SU-DHL-6 (cell line): ENCODE results near the gene LRRC17.
"Not testable (repeated sequence)": the region's sequence is repeated elsewhere in the genome, so short reads cannot be mapped to it uniquely, and the experiment has no call there.

Experiments
- H2AFZ ChIP-seq: fragments of 200-600 bp; sonication (generic); 2 replicates; pipeline ENCODE4 v1.6.1; 2014; ENCODE audit warnings: low read depth, mild to moderate bottlenecking, moderate library complexity, mixed read lengths, antibody characterized with exemption, low read length; ENCODE audit not compliant: severe bottlenecking
- H3F3A ChIP-seq: fragments of 200-600 bp; shearing (Covaris generic); 2 replicates; pipeline ENCODE4 v1.6.0; 2016; ENCODE audit warnings: antibody characterized with exemption, mild to moderate bottlenecking; ENCODE audit not compliant: insufficient read depth
- H3K27ac ChIP-seq: fragments of 200-600 bp; sonication (generic); 2 replicates; pipeline ENCODE4 v1.5.1; 2016; ENCODE audit warnings: low read depth, mild to moderate bottlenecking, low read length, moderate library complexity, mixed read lengths
- H3K27me3 ChIP-seq: fragments of 200-600 bp; sonication (generic), shearing (Covaris generic); 2 replicates; pipeline ENCODE4 v1.6.0; 2014; ENCODE audit warnings: mild to moderate bottlenecking, low read length
- H3K36me3 ChIP-seq: fragments of 200-600 bp; sonication (generic); 2 replicates; pipeline ENCODE4 v1.6.1; 2014; ENCODE audit warnings: mild to moderate bottlenecking, low read length, mixed read lengths
- H3K4me2 ChIP-seq: fragments of 300-600, 200-600 bp; shearing (Covaris generic), sonication (generic); 2 replicates; pipeline ENCODE4 v1.6.0; 2014; ENCODE audit warnings: low read length, low read depth, mild to moderate bottlenecking; ENCODE audit not compliant: poor library complexity, severe bottlenecking
- H3K4me3 ChIP-seq: fragments of 200-600 bp; sonication (generic); 2 replicates; pipeline ENCODE4 v1.5.1; 2014; ENCODE audit warnings: antibody characterized with exemption, low read length, mild to moderate bottlenecking, mixed read lengths; ENCODE audit not compliant: insufficient read depth, poor library complexity, severe bottlenecking
- H3K79me2 ChIP-seq: fragments of 200-600 bp; sonication (generic); 2 replicates; pipeline ENCODE4 v1.6.1; 2014; ENCODE audit warnings: mild to moderate bottlenecking, low read length, moderate library complexity; ENCODE audit not compliant: insufficient read depth
- H3K9ac ChIP-seq: fragments of 200-600 bp; sonication (generic); 2 replicates; pipeline ENCODE4 v1.7.0; 2014; ENCODE audit warnings: mild to moderate bottlenecking, low read length
- H3K9me2 ChIP-seq: fragments of 200-600 bp; sonication (generic); replicated peaks from 2 replicates; pipeline ENCODE4 v1.6.1; 2014; ENCODE audit warnings: low read length; ENCODE audit not compliant: insufficient read depth
- H3K9me3 ChIP-seq: fragments of 200-600 bp; sonication (generic); 2 replicates; pipeline ENCODE4 v1.6.1; 2014; ENCODE audit warnings: low read length, mixed read lengths; ENCODE audit not compliant: insufficient read depth
- H4K20me1 ChIP-seq: fragments of 200-600 bp; sonication (generic); 2 replicates; pipeline ENCODE4 v1.6.1; 2014; ENCODE audit warnings: low read depth, mild to moderate bottlenecking, antibody characterized with exemption, low read length, moderate library complexity, mixed read lengths
- EZH2phosphoT487 ChIP-seq: fragments of 200-600 bp; sonication (generic), shearing (Covaris generic); conservative IDR thresholded peaks from 2 replicates; pipeline ENCODE4 v1.6.1; 2018; ENCODE audit warnings: mild to moderate bottlenecking, antibody characterized with exemption, low read length, moderate library complexity, mixed read lengths
- TF ChIP-seq, protein P1 (sequence below): fragments of 200-600 bp; sonication (generic); IDR thresholded peaks from one replicate; pipeline ENCODE4 v1.5.1; 2017; ENCODE audit warnings: antibody characterized with exemption, mild to moderate bottlenecking, low read length, moderate library complexity; ENCODE audit not compliant: insufficient read depth, poor library complexity, severe bottlenecking

Gene LRRC17

DNA sequence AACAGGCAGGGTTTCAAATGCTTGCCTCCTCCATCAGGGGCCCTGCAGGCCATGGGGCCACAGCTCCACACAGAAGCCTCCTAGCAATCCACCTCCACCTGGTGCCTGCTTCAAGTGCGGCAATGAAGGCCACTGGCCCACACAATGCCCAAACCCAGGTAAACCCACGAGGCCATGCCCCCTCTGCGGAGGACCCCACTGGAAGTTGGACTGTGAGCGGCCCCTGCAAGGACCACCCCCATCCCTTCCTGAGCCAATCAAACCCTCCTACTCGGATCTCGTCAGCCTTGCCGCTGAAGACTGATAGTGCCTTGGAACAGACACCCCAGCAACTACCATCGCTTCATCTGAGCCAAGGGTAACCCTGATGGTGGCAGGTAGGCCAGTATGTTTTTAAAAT lies 63.1 kb downstream of the LRRC17 start:
- H3K27ac ChIP-seq, result no peak overlapping the region
- TF ChIP-seq, protein P1, sequence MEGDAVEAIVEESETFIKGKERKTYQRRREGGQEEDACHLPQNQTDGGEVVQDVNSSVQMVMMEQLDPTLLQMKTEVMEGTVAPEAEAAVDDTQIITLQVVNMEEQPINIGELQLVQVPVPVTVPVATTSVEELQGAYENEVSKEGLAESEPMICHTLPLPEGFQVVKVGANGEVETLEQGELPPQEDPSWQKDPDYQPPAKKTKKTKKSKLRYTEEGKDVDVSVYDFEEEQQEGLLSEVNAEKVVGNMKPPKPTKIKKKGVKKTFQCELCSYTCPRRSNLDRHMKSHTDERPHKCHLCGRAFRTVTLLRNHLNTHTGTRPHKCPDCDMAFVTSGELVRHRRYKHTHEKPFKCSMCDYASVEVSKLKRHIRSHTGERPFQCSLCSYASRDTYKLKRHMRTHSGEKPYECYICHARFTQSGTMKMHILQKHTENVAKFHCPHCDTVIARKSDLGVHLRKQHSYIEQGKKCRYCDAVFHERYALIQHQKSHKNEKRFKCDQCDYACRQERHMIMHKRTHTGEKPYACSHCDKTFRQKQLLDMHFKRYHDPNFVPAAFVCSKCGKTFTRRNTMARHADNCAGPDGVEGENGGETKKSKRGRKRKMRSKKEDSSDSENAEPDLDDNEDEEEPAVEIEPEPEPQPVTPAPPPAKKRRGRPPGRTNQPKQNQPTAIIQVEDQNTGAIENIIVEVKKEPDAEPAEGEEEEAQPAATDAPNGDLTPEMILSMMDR, result no peak
- TF ChIP-seq EZH2phosphoT487, result no peak
- H3F3A ChIP-seq, result no peaks in the 10 kb centered on the region
- no peak overlapping the region for H3K9ac ChIP-seq
- H4K20me1 ChIP-seq, result no peaks in the 10 kb centered on the region
- no peaks in the 10 kb centered on the region for H3K27me3 ChIP-seq
- H3K36me3 ChIP-seq, result no peaks in the 10 kb centered on the region
- no peaks in the 10 kb centered on the region for H3K79me2 ChIP-seq
- no peak overlapping the region for H2AFZ ChIP-seq
- no peak overlapping the region for H3K4me2 ChIP-seq
- no peaks in the 10 kb centered on the region for H3K9me2 ChIP-seq
- H3K9me3 ChIP-seq, result no peaks in the 10 kb centered on the region
- no peak overlapping the region for H3K4me3 ChIP-seq

DNA sequence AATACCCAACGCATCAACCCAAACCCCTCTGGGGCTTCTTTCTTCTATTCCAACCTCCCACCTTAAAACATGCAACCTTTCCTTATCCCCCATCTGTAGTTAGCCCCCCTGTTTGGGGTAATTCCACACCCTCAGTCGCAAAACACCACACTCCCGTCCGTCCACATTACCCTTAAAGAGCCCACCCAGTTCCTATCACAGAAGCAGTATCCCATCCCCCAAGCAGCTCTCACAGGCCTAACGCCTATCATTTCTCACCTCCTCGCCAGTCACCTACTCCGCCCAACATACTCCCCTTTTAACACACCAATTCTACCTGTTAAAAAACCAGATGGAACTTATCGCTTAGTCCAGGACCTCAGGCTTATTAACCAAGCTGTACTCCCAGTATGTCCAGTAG lies 63.7 kb downstream of the LRRC17 start:
- Histone ChIP-seq H4K20me1 (no peaks in the 10 kb centered on the region), H3K9me2 (no peaks in the 10 kb centered on the region), H3K9me3 (no peaks in the 10 kb centered on the region), H3K4me2 (no peak overlapping the region), H3K79me2 (no peaks in the 10 kb centered on the region), H2AFZ (no peak overlapping the region), H3K27ac (no peak overlapping the region), H3K27me3 (no peaks in the 10 kb centered on the region), H3F3A (no peaks in the 10 kb centered on the region), H3K9ac (no peak overlapping the region), H3K36me3 (no peaks in the 10 kb centered on the region), H3K4me3 (no peak overlapping the region)
- TF ChIP-seq, protein P1, result no peak
- TF ChIP-seq EZH2phosphoT487, result no peak

DNA sequence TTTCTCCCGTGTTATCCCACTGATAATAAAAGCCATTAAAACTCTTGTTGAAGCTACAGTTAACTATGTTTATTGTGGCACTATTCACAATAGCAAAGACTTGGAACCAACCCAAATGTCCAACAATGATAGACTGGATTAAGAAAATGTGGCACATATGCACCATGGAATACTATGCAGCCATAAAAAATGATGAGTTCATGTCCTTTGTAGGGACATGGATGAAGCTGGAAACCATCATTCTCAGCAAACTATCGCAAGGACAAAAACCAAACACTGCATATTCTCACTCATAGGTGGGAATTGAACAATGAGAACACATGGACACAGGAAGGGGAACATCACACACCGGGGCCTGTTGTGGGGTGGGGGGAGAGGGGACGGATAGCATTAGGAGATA lies 64.8 kb downstream of the LRRC17 start:
- H3K79me2 ChIP-seq, H2AFZ ChIP-seq, H3K27ac ChIP-seq, H3K9me2 ChIP-seq, H3K9ac ChIP-seq, H4K20me1 ChIP-seq, H3K36me3 ChIP-seq, H3F3A ChIP-seq, H3K4me2 ChIP-seq, H3K4me3 ChIP-seq, H3K9me3 ChIP-seq, H3K27me3 ChIP-seq: not testable (repeated sequence)

DNA sequence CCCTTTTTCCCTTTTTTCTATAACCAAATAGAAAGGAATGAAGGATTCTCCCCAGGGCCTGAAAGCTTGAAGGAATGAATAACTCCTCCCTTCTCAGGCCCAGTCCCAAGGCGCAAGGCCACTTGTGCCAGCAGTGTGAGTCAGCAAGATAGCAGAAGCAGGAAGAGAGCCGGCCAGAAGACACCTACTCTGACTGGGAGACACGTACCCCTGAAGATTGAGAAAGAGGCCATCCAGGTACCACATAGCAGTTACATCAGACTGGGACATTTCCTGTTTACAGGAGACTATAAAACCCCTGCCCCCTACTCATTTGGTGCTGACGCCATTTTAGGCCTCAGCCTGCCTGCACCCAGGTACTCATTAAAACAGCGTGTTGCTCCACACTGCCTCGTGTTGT lies 65.5 kb downstream of the LRRC17 start:
- no peaks in the 10 kb centered on the region for H3K9me3 ChIP-seq
- no peak overlapping the region for H3K4me3 ChIP-seq
- H3K9me2 ChIP-seq, result no peaks in the 10 kb centered on the region
- TF ChIP-seq, protein P1, result no peak
- TF ChIP-seq EZH2phosphoT487, result no peak
- H3K27me3 ChIP-seq, result no peaks in the 10 kb centered on the region
- no peak overlapping the region for H3K27ac ChIP-seq
- H4K20me1 ChIP-seq, result no peaks in the 10 kb centered on the region
- H3K79me2 ChIP-seq, result no peaks in the 10 kb centered on the region
- H3K36me3 ChIP-seq, result no peaks in the 10 kb centered on the region
- no peaks in the 10 kb centered on the region for H3F3A ChIP-seq
- no peak overlapping the region for H2AFZ ChIP-seq
- no peak overlapping the region for H3K9ac ChIP-seq
- no peak overlapping the region for H3K4me2 ChIP-seq
